HEK293 (cell line): ENCODE results near the gene MYL6B.

Source experiments
- BCL11A ChIP-seq: fragments of 450-650 bp; formaldehyde crosslinking; IDR thresholded peaks from 2 replicates; pipeline ENCODE4 v1.5.1; 2016; ENCODE audit warnings: low read depth, missing biosample characterization, missing genetic modification characterization
- FEZF1 ChIP-seq: fragments of 450-650 bp; formaldehyde crosslinking; IDR thresholded peaks from 2 replicates; pipeline ENCODE4 v1.5.1; 2016; ENCODE audit warnings: missing biosample characterization, missing genetic modification characterization
- GLI2 ChIP-seq: fragments of 450-650 bp; formaldehyde crosslinking; IDR thresholded peaks from 2 replicates; pipeline ENCODE4; 2017; ENCODE audit warnings: missing biosample characterization, missing genetic modification characterization, low read depth, borderline replicate concordance
- GLI4 ChIP-seq: fragments of 450-650 bp; formaldehyde crosslinking; IDR thresholded peaks from 2 replicates; pipeline ENCODE4 v1.5.1; 2016; ENCODE audit warnings: missing biosample characterization, missing genetic modification characterization
- IKZF3 ChIP-seq: fragments of 450-650 bp; IDR thresholded peaks from 2 replicates; pipeline ENCODE4 v1.5.0; 2018; ENCODE audit warnings: missing biosample characterization, mild to moderate bottlenecking, missing genetic modification characterization, moderate library complexity
- KLF7 ChIP-seq: fragments of 450-650 bp; formaldehyde crosslinking; IDR thresholded peaks from 2 replicates; pipeline ENCODE4 v1.5.1; 2016; ENCODE audit warnings: missing biosample characterization, missing genetic modification characterization, borderline replicate concordance
- MEIS1 ChIP-seq: sonication (generic); formaldehyde crosslinking; IDR thresholded peaks from 2 replicates; pipeline ENCODE4 v1.8.1; 2022; ENCODE audit warnings: missing genetic modification reagents, mild to moderate bottlenecking, borderline replicate concordance
- OSR2 ChIP-seq: fragments of 450-650 bp; formaldehyde crosslinking; IDR thresholded peaks from 2 replicates; pipeline ENCODE4 v1.5.1; 2016; ENCODE audit warnings: missing biosample characterization, missing genetic modification characterization
- PRDM10 ChIP-seq: fragments of 450-650 bp; formaldehyde crosslinking; IDR thresholded peaks from 2 replicates; pipeline ENCODE4 v1.5.1; 2016; ENCODE audit warnings: missing biosample characterization, missing genetic modification characterization
- SP2 ChIP-seq: fragments of 450-650 bp; formaldehyde crosslinking; IDR thresholded peaks from 2 replicates; pipeline ENCODE4 v1.5.1; 2016; ENCODE audit warnings: missing biosample characterization, missing genetic modification characterization
- YY2 ChIP-seq: fragments of 450-650 bp; formaldehyde crosslinking; IDR thresholded peaks from 2 replicates; pipeline ENCODE4 v1.5.1; 2016; ENCODE audit warnings: missing biosample characterization, missing genetic modification characterization
- ZBTB10 ChIP-seq: fragments of 450-650 bp; formaldehyde crosslinking; IDR thresholded peaks from 2 replicates; pipeline ENCODE4 v1.5.1; 2016; ENCODE audit warnings: missing biosample characterization, missing genetic modification characterization
- ZFP37 ChIP-seq: fragments of 450-650 bp; formaldehyde crosslinking; IDR thresholded peaks from 2 replicates; pipeline ENCODE4 v1.5.1; 2016; ENCODE audit warnings: missing biosample characterization, missing genetic modification characterization
- ZNF132 ChIP-seq: fragments of 450-650 bp; formaldehyde crosslinking; IDR thresholded peaks from 2 replicates; pipeline ENCODE4 v1.5.1; 2017; ENCODE audit warnings: missing biosample characterization, missing genetic modification characterization, borderline replicate concordance
- ZNF266 ChIP-seq: fragments of 450-650 bp; formaldehyde crosslinking; IDR thresholded peaks from 2 replicates; pipeline ENCODE4 v1.5.1; 2016; ENCODE audit warnings: missing biosample characterization, missing genetic modification characterization, low read depth
- ZNF362 ChIP-seq: fragments of 450-650 bp; formaldehyde crosslinking; IDR thresholded peaks from 2 replicates; pipeline ENCODE4 v1.5.1; 2016; ENCODE audit warnings: missing biosample characterization, missing genetic modification characterization
- ZNF391 ChIP-seq: fragments of 450-650 bp; formaldehyde crosslinking; IDR thresholded peaks from 2 replicates; pipeline ENCODE4 v1.5.1; 2016; ENCODE audit warnings: low read depth, missing biosample characterization, missing genetic modification characterization, borderline replicate concordance
- ZNF404 ChIP-seq: fragments of 450-650 bp; formaldehyde crosslinking; IDR thresholded peaks from 2 replicates; pipeline ENCODE4 v1.5.1; 2017; ENCODE audit warnings: missing biosample characterization, missing genetic modification characterization
- ZNF426 ChIP-seq: fragments of 450-650 bp; formaldehyde crosslinking; IDR thresholded peaks from 2 replicates; pipeline ENCODE4 v1.5.1; 2017; ENCODE audit warnings: missing biosample characterization, missing genetic modification characterization, mild to moderate bottlenecking, inconsistent platforms, moderate library complexity
- ZNF510 ChIP-seq: fragments of 450-650 bp; formaldehyde crosslinking; IDR thresholded peaks from 2 replicates; pipeline ENCODE4 v1.5.1; 2018; ENCODE audit warnings: mild to moderate bottlenecking, missing genetic modification characterization, missing biosample characterization; ENCODE audit not compliant: insufficient replicate concordance
- ZNF580 ChIP-seq: fragments of 450-650 bp; formaldehyde crosslinking; IDR thresholded peaks from 2 replicates; pipeline ENCODE4 v1.5.1; 2016; ENCODE audit warnings: missing biosample characterization, missing genetic modification characterization
- ZNF626 ChIP-seq: fragments of 450-650 bp; sonication (Bioruptor Pico); formaldehyde crosslinking; IDR thresholded peaks from 2 replicates; pipeline ENCODE4 v1.5.1; 2018; ENCODE audit warnings: missing biosample characterization, missing genetic modification characterization, inconsistent platforms
- ZNF692 ChIP-seq: fragments of 450-650 bp; formaldehyde crosslinking; IDR thresholded peaks from 2 replicates; pipeline ENCODE4 v1.5.1; 2016; ENCODE audit warnings: missing biosample characterization, missing genetic modification characterization
- ZNF747 ChIP-seq: fragments of 450-650 bp; formaldehyde crosslinking; IDR thresholded peaks from 2 replicates; pipeline ENCODE4 v1.5.1; 2016; ENCODE audit warnings: missing biosample characterization, missing genetic modification characterization
- ZNF76 ChIP-seq: fragments of 450-650 bp; formaldehyde crosslinking; IDR thresholded peaks from 2 replicates; pipeline ENCODE4; 2016; ENCODE audit warnings: low read depth, missing biosample characterization, missing genetic modification characterization, borderline replicate concordance
- ZNF830 ChIP-seq: fragments of 450-650 bp; IDR thresholded peaks from 2 replicates; pipeline ENCODE4 v1.5.0; 2018; ENCODE audit warnings: missing biosample characterization, missing genetic modification characterization, low read depth, mild to moderate bottlenecking, moderate library complexity
- ZNF843 ChIP-seq: fragments of 450-650 bp; formaldehyde crosslinking; IDR thresholded peaks from 2 replicates; pipeline ENCODE4 v1.5.1; 2016; ENCODE audit warnings: missing biosample characterization, missing genetic modification characterization
- ZSCAN4 ChIP-seq: fragments of 450-650 bp; formaldehyde crosslinking; IDR thresholded peaks from 2 replicates; pipeline ENCODE4 v1.5.1; 2017; ENCODE audit warnings: missing biosample characterization, missing genetic modification characterization

The MYL6B gene

GRCh38 chr12:56158029-56158925, 5.9 kb downstream of the MYL6B start, which contains the start of gene MYL6 (continued):
- peak; percentile 83 for TF ChIP-seq ZBTB10 (tag by site-specific recombination)
- TF ChIP-seq ZNF391 = peak; percentile 98
- peak; percentile 93; the same call in 1 of the 2 replicates for TF ChIP-seq GLI4
- no peak for TF ChIP-seq ZNF510 (tag by site-specific recombination)
- no peak for TF ChIP-seq MEIS1 (CRISPR knock-in tag)
- peak; percentile 85 for TF ChIP-seq ZNF580 (tag by site-specific recombination)
- TF ChIP-seq ZNF692 (tag by site-specific recombination) = peak; percentile 98
- TF ChIP-seq YY2 (tag by site-specific recombination) = peak; percentile 82
- peak; percentile 44; the same call in 1 of the 2 replicates for TF ChIP-seq ZSCAN4 (tag by site-specific recombination)
- no peak for TF ChIP-seq GLI2
- TF ChIP-seq OSR2 (tag by site-specific recombination) = no peak
- no peak for TF ChIP-seq ZNF830 (tag by site-specific recombination)
- peak; percentile 97 for TF ChIP-seq ZFP37 (tag by site-specific recombination)
- no peak for TF ChIP-seq ZNF426 (tag by site-specific recombination)
- no peak for TF ChIP-seq ZNF362 (tag by site-specific recombination)
- TF ChIP-seq ZNF132 (tag by site-specific recombination) = no peak
- no peak for TF ChIP-seq ZNF266
- TF ChIP-seq KLF7 (tag by site-specific recombination) = peak; percentile 95
- TF ChIP-seq ZNF747 (tag by site-specific recombination) = no peak
- peak; percentile 83 for TF ChIP-seq ZNF843
- no peak for TF ChIP-seq ZNF404 (tag by site-specific recombination)
- TF ChIP-seq SP2 (tag by site-specific recombination) = peak; percentile 71
- peak; percentile 83 for TF ChIP-seq ZNF76 (tag by site-specific recombination)
- peak; percentile 81 for TF ChIP-seq IKZF3
- peak; percentile 93 for TF ChIP-seq FEZF1 (tag by site-specific recombination)
- no peak for TF ChIP-seq ZNF626 (tag by site-specific recombination)
- TF ChIP-seq PRDM10 (tag by site-specific recombination) = peak; percentile 99
- peak; percentile 72; the same call in 1 of the 2 replicates for TF ChIP-seq BCL11A (tag by site-specific recombination)
